ENCODE results near the gene KLK3. TPM values are rescaled to one million over a fixed set of nuclear protein-coding genes. Genes with fewer than 3 reads are reported as not detected.

The KLK3 gene
- total and polyA plus RNA-seq, 2 of the 13 experiments (the other 11 are each of a cell fraction or from before 2014, with no cell fraction given): not detected

- TF ChIP-seq ZNF646 (CRISPR knock-in tag; IDR thresholded peaks at IDR 0.05): no peak
- no peak for TF ChIP-seq ZNF713 (CRISPR knock-in tag; IDR thresholded peaks at IDR 0.05)
- TF ChIP-seq FOXK2 (IDR thresholded peaks at IDR 0.05): no peak
- no peak for TF ChIP-seq THAP9 (CRISPR knock-in tag; IDR thresholded peaks at IDR 0.05; ENCODE audit: borderline replicate concordance)
- TF ChIP-seq ATAD3A (CRISPR knock-in tag; IDR thresholded peaks at IDR 0.05): no peak
Measured at GRCh38 chr19:50878851-50879250, 24.1 kb downstream of the KLK3 start (continued).

Measured in HepG2 (cell line).